H1 (cell line): Measurements from ENCODE around the gene GRAMD1B. TPM values are rescaled to one million over a fixed set of nuclear protein-coding genes. Genes with fewer than 3 reads are reported as not detected.

Experiments used
- ASH2L ChIP-seq: fragments of 200-600, 300-600 bp; sonication (generic); IDR thresholded peaks from one replicate; pipeline ENCODE4 v1.7.1; 2017; ENCODE audit warnings: low read length
- BACH1 ChIP-seq: IDR thresholded peaks from 2 replicates; pipeline ENCODE4 v1.6.1; 2012; ENCODE audit warnings: low read length, improper control_type of control experiment
- CBX8 ChIP-seq: fragments of 300-800, 300-1000 bp; sonication (generic); IDR thresholded peaks from 2 replicates; pipeline ENCODE4 v1.7.1; 2016; ENCODE audit warnings: low read depth, low read length, borderline replicate concordance
- EZH2 ChIP-seq: fragments of 200-600 bp; sonication (generic); IDR thresholded peaks from 2 replicates; pipeline ENCODE4 v1.7.1; 2012; ENCODE audit warnings: low read depth, mild to moderate bottlenecking, moderate library complexity, low read length, inconsistent platforms; ENCODE audit not compliant: severe bottlenecking
- GABPA ChIP-seq: IDR thresholded peaks from 2 replicates; pipeline ENCODE4 v1.6.1; 2011; ENCODE audit warnings: mild to moderate bottlenecking, low read length, moderate library complexity, borderline replicate concordance; ENCODE audit not compliant: insufficient read depth
- GTF2F1 ChIP-seq: IDR thresholded peaks from 2 replicates; pipeline ENCODE4 v1.6.1; 2012; ENCODE audit warnings: low read depth, low read length, improper control_type of control experiment, borderline replicate concordance
- POLR2AphosphoS5 ChIP-seq: IDR thresholded peaks from 2 replicates; pipeline ENCODE4 v1.6.1; 2011; ENCODE audit warnings: low read depth, low read length
- RBBP5 ChIP-seq: IDR thresholded peaks from 2 replicates; pipeline ENCODE4 v1.7.1; 2012; ENCODE audit warnings: low read depth, mild to moderate bottlenecking, inconsistent platforms, low read length, moderate library complexity, borderline replicate concordance
- SRF ChIP-seq: IDR thresholded peaks from 2 replicates; pipeline ENCODE4 v1.6.1; 2011; ENCODE audit warnings: mild to moderate bottlenecking, low read depth, low read length, moderate library complexity
- TAF7 ChIP-seq: optimal IDR thresholded peaks from 2 replicates; pipeline ENCODE3; 2011; ENCODE audit warnings: low read depth, mild to moderate bottlenecking, inconsistent platforms, low read length, moderate library complexity, borderline replicate concordance
- TEAD4 ChIP-seq: IDR thresholded peaks from 2 replicates; pipeline ENCODE4 v1.6.1; 2012; ENCODE audit warnings: low read depth, low read length, inconsistent platforms, mixed read lengths
- ZNF274 ChIP-seq: IDR thresholded peaks from 2 replicates; pipeline ENCODE4 v1.7.0; 2012; ENCODE audit warnings: low read length, borderline replicate concordance; ENCODE audit errors: extremely low read depth
- polyA plus RNA-seq, 7 experiments: library from polyadenylated mRNA; depleted of rRNA in 3 of 7; stranded (reverse) in 5 of 7; unstranded in 2 of 7; fragments of >200 nt in 5 of 7; fragments of 200-250 nt in 2 of 7; gene quantifications; 1 replicate in 5 of 7; 2 replicates in 1 of 7; 4 replicates in 1 of 7; pipeline versions ENCODE4 v1.2.1 to v1.2.3, GENCODE V29; 2011 to 2013; ENCODE audit warnings: missing spikeins in 2 of 7, mixed read lengths in 2 of 7
- total RNA-seq: library from RNA; stranded (reverse); fragmentation: NEBNext Ultra II Directional; extraction: Animal tissue kit (Norgen Biotek cat#: 25700); gene quantifications from 2 replicates; pipeline ENCODE4 v1.2.1, GENCODE V29; 2021
- TF ChIP-seq, protein P1 (sequence below): fragments of 300-600 bp; sonication (generic); IDR thresholded peaks from 2 replicates; pipeline ENCODE4 v1.7.1; 2012; ENCODE audit warnings: low read length, moderate library complexity, mild to moderate bottlenecking, inconsistent platforms; ENCODE audit not compliant: insufficient replicate concordance

GRAMD1B gene
- total and polyA plus RNA-seq, 2 of the 8 experiments (the other 6 are each of a cell fraction or from before 2014, with no cell fraction given), result 10.1 to 21.2 TPM

DNA sequence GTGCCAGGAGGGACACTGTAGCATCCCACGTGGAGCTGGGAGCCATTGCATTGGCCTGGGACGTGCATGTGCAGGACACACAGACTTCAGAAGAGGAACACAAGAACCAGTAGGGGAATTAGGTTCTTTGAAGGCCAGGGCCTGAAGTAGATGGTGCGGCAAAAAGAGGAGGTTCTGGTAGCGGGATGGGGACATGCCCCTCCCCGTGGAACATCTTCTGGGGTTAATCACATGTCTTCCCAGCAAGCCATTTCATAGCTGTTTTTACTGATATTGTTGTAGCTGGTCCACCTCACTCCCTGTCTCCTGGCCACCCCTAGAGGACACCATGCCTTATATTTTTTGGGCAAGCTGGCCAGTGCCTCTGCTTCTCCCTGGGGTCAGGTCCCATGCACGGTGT is 150.1 kb downstream of the GRAMD1B start (continued):
- TF ChIP-seq, protein P1, sequence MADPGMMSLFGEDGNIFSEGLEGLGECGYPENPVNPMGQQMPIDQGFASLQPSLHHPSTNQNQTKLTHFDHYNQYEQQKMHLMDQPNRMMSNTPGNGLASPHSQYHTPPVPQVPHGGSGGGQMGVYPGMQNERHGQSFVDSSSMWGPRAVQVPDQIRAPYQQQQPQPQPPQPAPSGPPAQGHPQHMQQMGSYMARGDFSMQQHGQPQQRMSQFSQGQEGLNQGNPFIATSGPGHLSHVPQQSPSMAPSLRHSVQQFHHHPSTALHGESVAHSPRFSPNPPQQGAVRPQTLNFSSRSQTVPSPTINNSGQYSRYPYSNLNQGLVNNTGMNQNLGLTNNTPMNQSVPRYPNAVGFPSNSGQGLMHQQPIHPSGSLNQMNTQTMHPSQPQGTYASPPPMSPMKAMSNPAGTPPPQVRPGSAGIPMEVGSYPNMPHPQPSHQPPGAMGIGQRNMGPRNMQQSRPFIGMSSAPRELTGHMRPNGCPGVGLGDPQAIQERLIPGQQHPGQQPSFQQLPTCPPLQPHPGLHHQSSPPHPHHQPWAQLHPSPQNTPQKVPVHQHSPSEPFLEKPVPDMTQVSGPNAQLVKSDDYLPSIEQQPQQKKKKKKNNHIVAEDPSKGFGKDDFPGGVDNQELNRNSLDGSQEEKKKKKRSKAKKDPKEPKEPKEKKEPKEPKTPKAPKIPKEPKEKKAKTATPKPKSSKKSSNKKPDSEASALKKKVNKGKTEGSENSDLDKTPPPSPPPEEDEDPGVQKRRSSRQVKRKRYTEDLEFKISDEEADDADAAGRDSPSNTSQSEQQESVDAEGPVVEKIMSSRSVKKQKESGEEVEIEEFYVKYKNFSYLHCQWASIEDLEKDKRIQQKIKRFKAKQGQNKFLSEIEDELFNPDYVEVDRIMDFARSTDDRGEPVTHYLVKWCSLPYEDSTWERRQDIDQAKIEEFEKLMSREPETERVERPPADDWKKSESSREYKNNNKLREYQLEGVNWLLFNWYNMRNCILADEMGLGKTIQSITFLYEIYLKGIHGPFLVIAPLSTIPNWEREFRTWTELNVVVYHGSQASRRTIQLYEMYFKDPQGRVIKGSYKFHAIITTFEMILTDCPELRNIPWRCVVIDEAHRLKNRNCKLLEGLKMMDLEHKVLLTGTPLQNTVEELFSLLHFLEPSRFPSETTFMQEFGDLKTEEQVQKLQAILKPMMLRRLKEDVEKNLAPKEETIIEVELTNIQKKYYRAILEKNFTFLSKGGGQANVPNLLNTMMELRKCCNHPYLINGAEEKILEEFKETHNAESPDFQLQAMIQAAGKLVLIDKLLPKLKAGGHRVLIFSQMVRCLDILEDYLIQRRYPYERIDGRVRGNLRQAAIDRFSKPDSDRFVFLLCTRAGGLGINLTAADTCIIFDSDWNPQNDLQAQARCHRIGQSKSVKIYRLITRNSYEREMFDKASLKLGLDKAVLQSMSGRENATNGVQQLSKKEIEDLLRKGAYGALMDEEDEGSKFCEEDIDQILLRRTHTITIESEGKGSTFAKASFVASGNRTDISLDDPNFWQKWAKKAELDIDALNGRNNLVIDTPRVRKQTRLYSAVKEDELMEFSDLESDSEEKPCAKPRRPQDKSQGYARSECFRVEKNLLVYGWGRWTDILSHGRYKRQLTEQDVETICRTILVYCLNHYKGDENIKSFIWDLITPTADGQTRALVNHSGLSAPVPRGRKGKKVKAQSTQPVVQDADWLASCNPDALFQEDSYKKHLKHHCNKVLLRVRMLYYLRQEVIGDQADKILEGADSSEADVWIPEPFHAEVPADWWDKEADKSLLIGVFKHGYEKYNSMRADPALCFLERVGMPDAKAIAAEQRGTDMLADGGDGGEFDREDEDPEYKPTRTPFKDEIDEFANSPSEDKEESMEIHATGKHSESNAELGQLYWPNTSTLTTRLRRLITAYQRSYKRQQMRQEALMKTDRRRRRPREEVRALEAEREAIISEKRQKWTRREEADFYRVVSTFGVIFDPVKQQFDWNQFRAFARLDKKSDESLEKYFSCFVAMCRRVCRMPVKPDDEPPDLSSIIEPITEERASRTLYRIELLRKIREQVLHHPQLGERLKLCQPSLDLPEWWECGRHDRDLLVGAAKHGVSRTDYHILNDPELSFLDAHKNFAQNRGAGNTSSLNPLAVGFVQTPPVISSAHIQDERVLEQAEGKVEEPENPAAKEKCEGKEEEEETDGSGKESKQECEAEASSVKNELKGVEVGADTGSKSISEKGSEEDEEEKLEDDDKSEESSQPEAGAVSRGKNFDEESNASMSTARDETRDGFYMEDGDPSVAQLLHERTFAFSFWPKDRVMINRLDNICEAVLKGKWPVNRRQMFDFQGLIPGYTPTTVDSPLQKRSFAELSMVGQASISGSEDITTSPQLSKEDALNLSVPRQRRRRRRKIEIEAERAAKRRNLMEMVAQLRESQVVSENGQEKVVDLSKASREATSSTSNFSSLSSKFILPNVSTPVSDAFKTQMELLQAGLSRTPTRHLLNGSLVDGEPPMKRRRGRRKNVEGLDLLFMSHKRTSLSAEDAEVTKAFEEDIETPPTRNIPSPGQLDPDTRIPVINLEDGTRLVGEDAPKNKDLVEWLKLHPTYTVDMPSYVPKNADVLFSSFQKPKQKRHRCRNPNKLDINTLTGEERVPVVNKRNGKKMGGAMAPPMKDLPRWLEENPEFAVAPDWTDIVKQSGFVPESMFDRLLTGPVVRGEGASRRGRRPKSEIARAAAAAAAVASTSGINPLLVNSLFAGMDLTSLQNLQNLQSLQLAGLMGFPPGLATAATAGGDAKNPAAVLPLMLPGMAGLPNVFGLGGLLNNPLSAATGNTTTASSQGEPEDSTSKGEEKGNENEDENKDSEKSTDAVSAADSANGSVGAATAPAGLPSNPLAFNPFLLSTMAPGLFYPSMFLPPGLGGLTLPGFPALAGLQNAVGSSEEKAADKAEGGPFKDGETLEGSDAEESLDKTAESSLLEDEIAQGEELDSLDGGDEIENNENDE, result no peak
- no peak for TF ChIP-seq SRF
- no peak for TF ChIP-seq EZH2
- TF ChIP-seq POLR2AphosphoS5, result no peak
- TF ChIP-seq TAF7, result no peak
- no peak for TF ChIP-seq ZNF274
- TF ChIP-seq ASH2L, result no peak
- TF ChIP-seq BACH1, result no peak
- no peak for TF ChIP-seq RBBP5
- no peak for TF ChIP-seq CBX8
- no peak for TF ChIP-seq TEAD4
- TF ChIP-seq GABPA, result no peak
- TF ChIP-seq GTF2F1, result no peak
